Adrenal gland (tissue), 12 donors: ENCODE measurements around the gene CATSPERZ. TPM values are rescaled to one million over a fixed set of nuclear protein-coding genes. Genes with fewer than 3 reads are reported as not detected.

Experiments used
- DNase-seq, 7 donors: peaks; one replicate each; pipeline ENCODE4 v3.0.0-alpha.2; 2019 to 2020
- H3K27ac ChIP-seq, 5 donors: fragments of 200-600 bp; sonication (generic) in 4 of 5; 1 replicate in 3 of 5; 2 replicates in 2 of 5; pipeline versions ENCODE4 v1.5.1 to v1.8.0; 2016 to 2020; ENCODE audit warnings: mild to moderate bottlenecking in 1 of 5
- H3K27me3 ChIP-seq: fragments of 200-600 bp; 2 replicates; pipeline ENCODE4 v1.8.0; 2021
- H3K36me3 ChIP-seq, 2 donors: fragments of 200-600 bp; replicated peaks in 1 of 2; 1 replicate in 1 of 2; 2 replicates in 1 of 2; pipeline versions ENCODE4 v1.5.1 to v1.8.0; 2018 to 2022
- H3K4me1 ChIP-seq, 2 donors: fragments of 200-600 bp; replicated peaks in 1 of 2; 1 replicate in 1 of 2; 2 replicates in 1 of 2; pipeline versions ENCODE4 v1.5.1 to v1.8.0; 2018 to 2021
- H3K4me3 ChIP-seq, 4 donors: fragments of 200-600 bp; sonication (generic) in 3 of 4; one replicate each; pipeline ENCODE4 v1.5.1; 2016 to 2018
- H3K9me3 ChIP-seq, 3 donors: fragments of 200-600 bp; sonication (generic) in 1 of 3; replicated peaks in 1 of 3; 1 replicate in 2 of 3; 2 replicates in 1 of 3; pipeline versions ENCODE4 v1.5.1 to v1.8.0; 2016 to 2021
- CTCF ChIP-seq, 6 experiments: fragments of 450-650 bp in 4 of 6; fragments of 200-600 bp in 2 of 6; sonication (generic) in 1 of 6; IDR thresholded peaks; 1 replicate in 5 of 6; 2 replicates in 1 of 6; pipeline versions ENCODE4 v1.5.1 to v1.8.0; 2016 to 2021; ENCODE audit warnings: antibody characterized with exemption in 6 of 6, mild to moderate bottlenecking in 2 of 6, moderate library complexity in 1 of 6
- POLR2A ChIP-seq, 2 donors: fragments of 450-650 bp; IDR thresholded peaks; one replicate each; pipeline ENCODE4 v1.6.1; 2017; ENCODE audit warnings: antibody characterized with exemption in 2 of 2, mild to moderate bottlenecking in 2 of 2, moderate library complexity in 1 of 2
- WGBS, 4 donors: extraction: QIAGEN DNeasy Blood & Tissue Kit in 2 of 4; methylation state at CpG; one replicate each; pipeline versions ENCODE4 v1.1.5 to v1.1.7; 2013 to 2017; 5-methylcytosine and 5-hydroxymethylcytosine counted together
- intact Hi-C, 2 donors: fragments of 100-400 bp; cut with DNase I; formaldehyde crosslinking; loops; one replicate each; pipeline versions ENCODE4 v1.14.1 to v1.15.0; 2022 to 2023
- polyA plus RNA-seq, 3 donors: library from polyadenylated mRNA; stranded (reverse); fragments of 200-250 nt in 2 of 3; fragments of 350-450 nt in 1 of 3; fragmentation: Illumina TruSeq in 1 of 3; extraction: RNeasy Lipid Tissue Mini Kit (QIAGEN cat#74804) in 1 of 3; gene quantifications; one replicate each; pipeline ENCODE4 v1.2.3, GENCODE V29; 2013 to 2014
- total RNA-seq, 9 donors: library from RNA; depleted of rRNA in 4 of 9; stranded (reverse); fragments of >200 nt in 4 of 9; fragments of 120-200 nt in 1 of 9; fragmentation: NEBNext Ultra II Directional in 1 of 9; extraction: Animal tissue kit (Norgen Biotek cat#: 25700) in 1 of 9; gene quantifications; one replicate each; pipeline versions ENCODE4 v1.1.0 to v1.2.4, GENCODE V29; 2013 to 2023
- donor health status: healthy with polysubstance abuse.
- donor health status: Bipolar disorder and iron deficiency.
- donor health status: DM: yes; HTN: yes; CAD: no.
- donor health status: DM: no; HTN: no; CAD: no.
- donor health status: DM: no; HTN: no; CAD: no.
- donor health status: DM: yes; HTN: yes; CAD: no.

The CATSPERZ gene
- total and polyA plus RNA-seq, 12 donors: 0.28 to 1.2 (median 0.71) TPM; not detected in 8

GRCh38 chr11:64348383-64349024, 48.3 kb downstream of the CATSPERZ start:
- TF ChIP-seq CTCF (IDR thresholded peaks at IDR 0.05) (no peak), POLR2A (IDR thresholded peaks at IDR 0.05) (no peak)
- no peaks in the 10 kb centered on the region for H3K27me3 ChIP-seq
- no peaks in the 10 kb centered on the region for H3K4me1 ChIP-seq
- WGBS, 4 donors: 52 to 64% (median 57%) methylated on average over 6 to 14 of the region's 14 CpGs
- H3K36me3 ChIP-seq: no peaks in the 10 kb centered on the region
- intact Hi-C loops: no loop called here
- no peak for DNase-seq
- no peak overlapping the region for H3K4me3 ChIP-seq
- no peak overlapping the region for H3K27ac ChIP-seq
- H3K9me3 ChIP-seq: no peaks in the 10 kb centered on the region

DNA sequence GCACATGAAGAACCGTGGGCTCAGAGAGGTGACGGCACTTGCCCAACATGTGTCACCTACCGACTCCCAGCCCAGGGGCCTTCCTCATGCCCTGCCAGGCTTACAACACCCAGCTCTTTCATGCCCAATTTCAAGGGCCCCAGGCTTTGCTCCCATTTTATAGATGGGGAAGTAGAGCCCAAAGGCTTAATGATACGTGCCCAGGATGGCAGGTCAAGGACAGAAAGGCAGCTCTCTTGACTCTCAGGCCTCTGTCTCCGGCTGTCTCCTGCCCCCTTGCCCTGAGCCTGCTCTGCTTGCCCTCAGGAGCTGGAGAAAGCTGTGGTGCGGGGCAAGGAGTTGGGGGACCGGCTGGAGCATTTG, 48.8 kb downstream of the CATSPERZ start:
- no peak for TF ChIP-seq POLR2A (IDR thresholded peaks at IDR 0.05)
- TF ChIP-seq CTCF (IDR thresholded peaks at IDR 0.05): no peak
- H3K36me3 ChIP-seq: no peaks in the 10 kb centered on the region
- no peaks in the 10 kb centered on the region for H3K27me3 ChIP-seq
- H3K4me1 ChIP-seq: no peaks in the 10 kb centered on the region
- intact Hi-C loops: no loop called here
- H3K27ac ChIP-seq: no peak overlapping the region
- WGBS, 4 donors: 83 to 93% (median 85%) methylated on average over 4 to 7 of the region's 7 CpGs
- DNase-seq: no peak
- H3K4me3 ChIP-seq: no peak overlapping the region
- H3K9me3 ChIP-seq: no peaks in the 10 kb centered on the region

DNA sequence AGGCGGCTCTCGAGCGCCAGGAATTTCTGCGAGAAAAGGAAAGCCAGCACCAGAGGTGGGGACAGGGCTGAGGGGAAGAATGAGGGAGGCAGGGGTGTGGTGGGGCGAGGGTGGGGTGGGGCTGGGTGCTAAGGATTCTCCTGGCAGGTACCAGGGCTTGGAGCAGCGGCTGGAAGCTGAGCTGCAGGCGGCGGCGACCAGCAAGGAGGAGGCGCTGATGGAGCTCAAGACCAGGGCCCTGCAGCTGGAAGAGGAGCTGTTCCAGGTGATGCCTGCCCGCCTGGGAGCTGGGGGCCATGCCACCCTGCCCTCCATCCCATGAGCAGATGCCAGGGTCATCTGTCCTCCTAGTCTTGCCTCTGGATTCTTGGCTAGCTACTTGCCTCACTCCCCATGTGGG, 49.2 kb downstream of the CATSPERZ start:
- Histone ChIP-seq H3K4me3 (no peak overlapping the region), H3K9me3 (no peaks in the 10 kb centered on the region), H3K36me3 (no peaks in the 10 kb centered on the region), H3K27ac (no peak overlapping the region), H3K27me3 (no peaks in the 10 kb centered on the region), H3K4me1 (no peaks in the 10 kb centered on the region)
- 88 to 97% (median 90%) methylated on average over 6 to 11 of the region's 11 CpGs for WGBS, 4 donors
- DNase-seq: no peak
- intact Hi-C loops: no loop called here
- TF ChIP-seq CTCF (IDR thresholded peaks at IDR 0.05): no peak
- TF ChIP-seq POLR2A (IDR thresholded peaks at IDR 0.05): no peak

- 92 to 96% (median 94%) methylated on average over 14 to 18 of the region's 18 CpGs for WGBS, 4 donors
- no peak for TF ChIP-seq CTCF (IDR thresholded peaks at IDR 0.05)
- no peak for TF ChIP-seq POLR2A (IDR thresholded peaks at IDR 0.05)
- intact Hi-C loops: loop anchor here (5.0 to 10.0 kb wide), 2 partner anchors 39 to 304 kb away; no protein-coding TSS in a partner anchor
Observed at GRCh38 chr11:64351136-64351631, 51.0 kb downstream of the CATSPERZ start.

More at GRCh38 chr11:64351136-64351631, 51.0 kb downstream of the CATSPERZ start:
- H3K4me3 ChIP-seq: no peak overlapping the region
- peaks cover 7 to 9% of the 10 kb centered on the region in 2 donors for H3K4me1 ChIP-seq
- DNase-seq: no peak
- H3K27me3 ChIP-seq: no peaks in the 10 kb centered on the region
- H3K9me3 ChIP-seq: no peaks in the 10 kb centered on the region
- H3K27ac ChIP-seq: no peak overlapping the region
- H3K36me3 ChIP-seq: no peaks in the 10 kb centered on the region
